Endothelial cell of umbilical vein (primary cell): ENCODE results near the gene EDARADD.

Source experiments
- EZH2 ChIP-seq: IDR thresholded peaks from 2 replicates; pipeline ENCODE4 v1.6.1; 2012; ENCODE audit warnings: borderline replicate concordance, low read depth, mild to moderate bottlenecking, moderate library complexity, low read length, inconsistent platforms; ENCODE audit not compliant: severe bottlenecking
- JUN ChIP-seq: IDR thresholded peaks from 2 replicates; pipeline ENCODE4 v1.6.1; 2011; ENCODE audit warnings: borderline replicate concordance, low read depth; ENCODE audit not compliant: insufficient read length, insufficient read depth
- MYC ChIP-seq: IDR thresholded peaks from one replicate; pipeline ENCODE4 v1.6.1; 2011; ENCODE audit warnings: mild to moderate bottlenecking, low read depth, low read length
- POLR2A ChIP-seq: IDR thresholded peaks from 2 replicates; pipeline ENCODE4 v1.6.1; 2012; ENCODE audit warnings: low read depth, mild to moderate bottlenecking, control low read depth, low read length
- POLR2AphosphoS5 ChIP-seq: IDR thresholded peaks from 2 replicates; pipeline ENCODE4 v1.6.1; 2012; ENCODE audit warnings: low read depth, mild to moderate bottlenecking, control low read depth, low read length, moderate library complexity; ENCODE audit not compliant: insufficient read depth
- TF ChIP-seq, protein P1 (sequence below), 2 donors: IDR thresholded peaks; 1 replicate in 1 of 2; 2 replicates in 1 of 2; pipeline ENCODE4 v1.5.1; 2011; ENCODE audit warnings: low read length in 2 of 2, mild to moderate bottlenecking in 2 of 2, moderate library complexity in 2 of 2, control low read depth in 1 of 2, inconsistent platforms in 1 of 2, low read depth in 1 of 2; ENCODE audit not compliant: insufficient read depth in 1 of 2; ENCODE audit errors: extremely low read depth in 1 of 2
- TF ChIP-seq, protein P2 (sequence below): IDR thresholded peaks from 2 replicates; pipeline ENCODE4 v1.6.1; 2011; ENCODE audit not compliant: insufficient read depth, insufficient read length

DNA sequence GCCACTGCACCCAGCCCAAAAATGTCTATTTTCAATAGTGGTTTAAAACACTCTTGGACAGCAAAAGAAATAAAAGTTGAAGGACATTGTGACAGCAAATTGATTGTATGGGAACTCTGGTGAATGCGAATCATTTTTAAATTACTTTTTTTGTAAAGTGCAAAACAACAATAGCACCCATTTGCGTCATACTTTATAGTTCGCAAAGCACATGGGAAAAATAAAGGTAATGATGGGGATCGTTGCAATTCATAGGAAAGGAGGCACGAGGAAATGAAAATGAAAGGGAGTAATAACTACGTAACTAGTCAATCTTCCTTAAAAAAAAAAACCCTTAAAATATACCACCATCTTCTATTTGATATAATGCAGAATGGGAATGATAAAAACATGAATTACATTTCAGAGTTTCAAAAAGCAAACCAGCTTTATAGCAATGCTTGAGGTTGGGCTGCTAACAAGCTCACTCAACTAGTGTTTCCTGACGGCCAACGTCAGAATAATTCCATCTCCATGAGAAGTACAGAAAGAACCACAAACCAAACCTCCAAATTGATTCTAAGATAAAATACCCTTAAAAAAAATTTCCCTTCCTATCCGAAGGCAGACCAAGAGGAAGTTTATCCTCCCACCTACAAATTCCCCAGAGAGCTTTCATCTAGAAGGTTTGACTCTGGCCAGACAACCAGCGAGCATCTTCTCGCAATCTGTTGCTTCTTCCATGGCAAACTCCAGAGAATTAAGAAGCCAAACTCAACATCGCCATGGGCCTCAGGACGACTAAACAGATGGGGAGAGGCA, at the start of gene EDARADD:
- no peak for TF ChIP-seq POLR2A
- TF ChIP-seq, protein P1, sequence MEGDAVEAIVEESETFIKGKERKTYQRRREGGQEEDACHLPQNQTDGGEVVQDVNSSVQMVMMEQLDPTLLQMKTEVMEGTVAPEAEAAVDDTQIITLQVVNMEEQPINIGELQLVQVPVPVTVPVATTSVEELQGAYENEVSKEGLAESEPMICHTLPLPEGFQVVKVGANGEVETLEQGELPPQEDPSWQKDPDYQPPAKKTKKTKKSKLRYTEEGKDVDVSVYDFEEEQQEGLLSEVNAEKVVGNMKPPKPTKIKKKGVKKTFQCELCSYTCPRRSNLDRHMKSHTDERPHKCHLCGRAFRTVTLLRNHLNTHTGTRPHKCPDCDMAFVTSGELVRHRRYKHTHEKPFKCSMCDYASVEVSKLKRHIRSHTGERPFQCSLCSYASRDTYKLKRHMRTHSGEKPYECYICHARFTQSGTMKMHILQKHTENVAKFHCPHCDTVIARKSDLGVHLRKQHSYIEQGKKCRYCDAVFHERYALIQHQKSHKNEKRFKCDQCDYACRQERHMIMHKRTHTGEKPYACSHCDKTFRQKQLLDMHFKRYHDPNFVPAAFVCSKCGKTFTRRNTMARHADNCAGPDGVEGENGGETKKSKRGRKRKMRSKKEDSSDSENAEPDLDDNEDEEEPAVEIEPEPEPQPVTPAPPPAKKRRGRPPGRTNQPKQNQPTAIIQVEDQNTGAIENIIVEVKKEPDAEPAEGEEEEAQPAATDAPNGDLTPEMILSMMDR (IDR thresholded peaks at IDR 0.05; ENCODE audit: extremely low read depth in 1 of 2, insufficient read depth in 1 of 2, low read depth in 1 of 2, low read length in 2 of 2): no peak
- no peak for TF ChIP-seq EZH2
- TF ChIP-seq POLR2AphosphoS5: no peak
- TF ChIP-seq, protein P2, sequence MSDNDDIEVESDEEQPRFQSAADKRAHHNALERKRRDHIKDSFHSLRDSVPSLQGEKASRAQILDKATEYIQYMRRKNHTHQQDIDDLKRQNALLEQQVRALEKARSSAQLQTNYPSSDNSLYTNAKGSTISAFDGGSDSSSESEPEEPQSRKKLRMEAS: no peak
- no peak for TF ChIP-seq MYC
- TF ChIP-seq JUN: no peak
